Neural cell (in vitro differentiated cells): Measurements from ENCODE around the gene PGC.

Experiments
- EP300 ChIP-seq: fragments of 450-650 bp; conservative IDR thresholded peaks from 2 replicates; pipeline ENCODE4 v1.6.1; 2014; ENCODE audit warnings: antibody characterized with exemption, mild to moderate bottlenecking, moderate library complexity; ENCODE audit not compliant: poor library complexity, severe bottlenecking
- EZH2 ChIP-seq: fragments of 200-600, 300-800 bp; shearing (Covaris generic), sonication (generic); IDR thresholded peaks from 2 replicates; pipeline ENCODE4 v1.6.1; 2014; ENCODE audit warnings: antibody characterized with exemption, low read length, borderline replicate concordance, mild to moderate bottlenecking; ENCODE audit not compliant: insufficient read depth, poor library complexity, severe bottlenecking
- POLR2AphosphoS5 ChIP-seq: IDR thresholded peaks from 2 replicates; pipeline ENCODE4 v1.6.1; 2012
- RAD21 ChIP-seq: fragments of 450-650 bp; conservative IDR thresholded peaks from 2 replicates; pipeline ENCODE4 v1.6.1; 2014; ENCODE audit warnings: antibody characterized with exemption, mild to moderate bottlenecking, moderate library complexity
- TF ChIP-seq, protein P1 (sequence below): fragments of 450-650 bp; IDR thresholded peaks from 2 replicates; pipeline ENCODE4 v1.5.1; 2014; ENCODE audit warnings: antibody characterized with exemption, mild to moderate bottlenecking, moderate library complexity; ENCODE audit not compliant: poor library complexity, severe bottlenecking

DNA sequence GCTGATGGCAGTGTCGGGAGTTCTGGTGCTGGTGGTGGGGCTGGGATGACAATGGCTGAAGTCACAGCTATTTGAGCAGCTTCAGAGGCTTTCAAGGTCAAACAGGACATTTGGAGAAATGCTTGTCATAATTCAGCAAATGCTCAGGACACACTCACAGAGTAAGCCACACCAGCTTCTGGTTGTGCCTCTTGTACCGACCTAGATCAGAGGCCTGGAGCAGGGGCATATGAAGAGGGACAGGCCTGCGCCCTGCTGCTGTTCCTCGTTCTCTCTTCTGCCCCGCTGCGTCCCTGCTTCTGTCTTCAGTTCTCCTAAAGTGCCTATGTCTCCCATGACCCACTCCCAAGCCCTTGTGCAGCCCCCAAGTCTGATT is 893 bp upstream of the PGC start:
- TF ChIP-seq, protein P1, sequence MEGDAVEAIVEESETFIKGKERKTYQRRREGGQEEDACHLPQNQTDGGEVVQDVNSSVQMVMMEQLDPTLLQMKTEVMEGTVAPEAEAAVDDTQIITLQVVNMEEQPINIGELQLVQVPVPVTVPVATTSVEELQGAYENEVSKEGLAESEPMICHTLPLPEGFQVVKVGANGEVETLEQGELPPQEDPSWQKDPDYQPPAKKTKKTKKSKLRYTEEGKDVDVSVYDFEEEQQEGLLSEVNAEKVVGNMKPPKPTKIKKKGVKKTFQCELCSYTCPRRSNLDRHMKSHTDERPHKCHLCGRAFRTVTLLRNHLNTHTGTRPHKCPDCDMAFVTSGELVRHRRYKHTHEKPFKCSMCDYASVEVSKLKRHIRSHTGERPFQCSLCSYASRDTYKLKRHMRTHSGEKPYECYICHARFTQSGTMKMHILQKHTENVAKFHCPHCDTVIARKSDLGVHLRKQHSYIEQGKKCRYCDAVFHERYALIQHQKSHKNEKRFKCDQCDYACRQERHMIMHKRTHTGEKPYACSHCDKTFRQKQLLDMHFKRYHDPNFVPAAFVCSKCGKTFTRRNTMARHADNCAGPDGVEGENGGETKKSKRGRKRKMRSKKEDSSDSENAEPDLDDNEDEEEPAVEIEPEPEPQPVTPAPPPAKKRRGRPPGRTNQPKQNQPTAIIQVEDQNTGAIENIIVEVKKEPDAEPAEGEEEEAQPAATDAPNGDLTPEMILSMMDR: no peak
- TF ChIP-seq EP300 (no peak), EZH2 (no peak), RAD21 (no peak), POLR2AphosphoS5 (no peak)
